Measurements from ENCODE around the gene PER1.
"Not testable (repeated sequence)": the region's sequence is repeated elsewhere in the genome, so short reads cannot be mapped to it uniquely, and the experiment has no call there.

PER1 gene

DNA sequence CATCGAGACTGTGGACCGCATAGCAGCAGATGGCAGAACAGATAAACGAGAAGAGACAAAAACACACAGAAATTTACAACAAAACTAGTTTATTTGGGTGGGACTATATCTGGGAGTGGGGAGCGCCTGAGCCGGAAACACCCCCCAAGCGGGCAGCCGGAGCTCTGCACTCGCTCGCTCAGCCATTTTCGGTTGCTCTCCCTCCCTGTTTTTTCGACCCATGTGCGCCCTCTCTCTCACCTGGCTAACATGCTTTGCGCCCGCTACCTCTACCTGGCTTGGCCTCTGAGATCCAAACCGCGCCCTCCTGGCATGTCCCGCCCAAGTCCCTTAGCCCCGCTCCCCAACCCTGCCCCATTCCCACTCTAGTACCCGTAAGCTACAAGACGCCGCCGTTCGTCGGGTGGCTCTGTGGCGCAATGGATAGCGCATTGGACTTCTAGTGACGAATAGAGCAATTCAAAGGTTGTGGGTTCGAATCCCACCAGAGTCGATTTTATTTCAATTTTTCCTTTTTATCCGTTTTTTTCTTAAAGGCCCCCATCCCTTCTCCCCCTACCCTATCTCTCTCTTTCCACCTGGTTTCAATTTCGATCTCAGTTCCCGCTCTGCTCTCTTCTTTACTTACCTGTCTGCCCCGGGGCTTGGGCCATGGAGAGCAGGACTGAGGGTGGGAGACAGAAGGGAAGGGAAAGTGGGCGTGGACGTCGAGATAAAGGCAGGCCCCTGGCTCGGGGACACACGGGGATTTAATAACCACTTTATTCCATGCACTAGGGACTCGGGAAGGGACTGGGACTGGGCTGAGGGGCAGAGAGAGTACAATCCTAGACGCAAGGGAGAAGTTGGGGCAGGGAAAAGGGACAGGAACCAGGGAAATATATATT, 31.4 kb downstream of the PER1 start:
- DNase-seq: peak; percentile 55

DNA sequence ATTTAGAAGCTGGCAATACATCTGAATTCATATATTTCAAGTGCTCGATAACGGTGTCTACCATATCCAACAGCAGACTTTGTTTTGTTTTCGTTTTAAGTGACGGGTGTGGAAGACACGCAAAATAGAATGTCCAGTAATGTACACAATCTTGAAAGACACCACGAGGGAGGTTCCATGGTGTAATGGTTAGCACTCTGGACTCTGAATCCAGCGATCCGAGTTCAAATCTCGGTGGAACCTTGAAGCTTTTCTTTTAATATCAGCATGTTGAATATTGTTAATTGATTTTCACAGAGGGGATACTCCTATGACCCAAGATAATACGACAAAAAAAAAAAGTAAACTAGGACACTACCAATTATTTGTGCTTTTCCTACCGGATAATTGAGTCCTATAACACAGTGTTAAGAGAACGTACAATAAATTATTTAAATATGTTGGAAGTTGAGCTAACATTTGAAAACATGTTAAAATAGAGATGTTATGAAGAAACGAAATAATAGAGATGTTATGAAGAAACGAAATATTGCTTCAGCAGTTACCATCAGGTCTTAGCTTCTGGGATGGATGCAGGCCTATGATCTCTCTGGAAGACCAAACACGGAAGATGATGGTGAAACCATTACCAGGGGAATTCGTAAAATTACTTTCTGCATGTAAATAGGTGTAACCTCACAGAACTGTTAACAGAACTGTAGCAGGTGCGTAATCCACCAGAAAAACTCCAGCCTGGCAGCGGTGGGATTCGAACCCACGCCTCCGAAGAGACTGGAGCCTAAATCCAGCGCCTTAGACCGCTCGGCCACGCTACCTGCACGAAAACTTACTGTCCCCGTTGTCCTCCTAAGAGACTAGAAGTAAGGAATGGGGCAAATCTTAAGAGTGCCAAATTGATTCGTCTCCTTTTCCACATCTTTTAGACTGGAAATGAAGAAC, 32.4 kb downstream of the PER1 start:
- DNase-seq: peak; percentile 84

DNA sequence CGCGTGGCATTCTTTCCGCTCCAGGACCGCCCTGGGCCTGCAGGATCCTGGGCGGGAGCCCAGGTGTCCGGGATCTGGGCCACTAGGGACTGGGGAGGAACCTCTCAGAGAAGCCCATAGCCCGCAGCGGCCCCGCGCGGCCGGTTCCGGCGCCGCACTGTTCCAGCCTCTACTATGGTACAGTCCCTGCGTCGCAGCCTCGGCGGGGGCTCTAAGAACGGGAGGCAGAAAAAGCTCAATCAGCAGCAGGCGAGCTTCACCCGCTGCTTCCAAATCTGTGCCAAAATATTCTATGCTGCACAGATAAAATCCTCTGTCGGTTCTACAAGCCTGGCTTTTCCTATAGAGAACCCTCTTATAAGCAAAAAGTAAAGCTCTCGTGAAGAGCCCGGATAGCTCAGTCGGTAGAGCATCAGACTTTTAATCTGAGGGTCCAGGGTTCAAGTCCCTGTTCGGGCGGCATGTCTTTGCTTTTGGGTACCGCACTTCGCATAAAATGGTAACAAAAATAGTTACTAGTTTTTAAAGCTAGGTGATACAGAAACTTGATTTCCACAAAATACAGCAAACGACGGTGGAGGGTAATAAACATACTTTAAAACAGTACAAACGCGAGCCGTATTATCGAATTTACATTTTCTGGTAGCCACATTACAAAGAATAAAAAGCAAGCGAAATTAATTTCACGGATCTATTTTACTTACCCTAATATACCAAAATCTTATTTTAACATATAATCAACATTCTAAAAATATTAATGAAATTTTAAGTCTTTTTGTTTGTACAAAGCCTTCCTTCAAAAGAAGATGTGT, 33.2 kb downstream of the PER1 start:
- DNase-seq: peak; percentile 87

DNA sequence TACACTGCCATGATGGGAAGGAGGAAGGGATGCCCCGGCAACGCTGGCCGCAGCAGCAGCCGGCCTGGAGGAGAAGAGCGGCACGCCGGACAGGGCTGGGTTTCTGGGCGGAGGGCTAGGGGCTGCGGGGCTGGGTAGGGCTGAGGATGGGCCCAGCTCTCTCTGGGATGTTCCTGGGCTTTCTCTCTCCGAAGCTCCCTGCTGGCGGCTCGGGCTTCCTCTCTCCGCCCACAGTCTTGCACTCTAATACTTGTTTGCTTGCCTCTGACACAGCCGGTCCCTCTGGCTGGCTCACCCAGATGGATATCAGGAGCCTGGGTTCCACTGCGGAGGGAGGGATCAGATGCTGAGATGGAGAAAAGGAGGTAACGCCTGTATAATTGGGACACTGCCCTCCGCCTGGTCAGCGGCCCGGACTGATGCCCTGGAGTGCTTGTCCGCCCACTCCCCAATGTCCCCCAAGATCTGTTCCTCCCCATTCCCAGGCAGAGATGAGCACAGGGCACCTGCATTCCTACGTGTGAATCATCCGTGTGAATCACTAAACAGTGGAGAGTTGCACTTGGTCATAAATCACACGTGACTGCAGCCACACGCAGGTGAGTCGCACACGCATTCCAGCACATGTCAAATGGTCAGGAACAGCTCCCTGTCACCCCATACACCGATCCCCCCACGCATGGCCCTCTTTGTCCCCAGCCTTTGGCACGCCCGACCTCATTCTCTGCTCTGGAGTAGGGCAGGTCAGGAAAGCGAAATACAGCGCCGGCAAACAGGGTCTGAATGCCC, 34.0 kb downstream of the PER1 start, which contains the start of gene ALOXE3:
Gene ALOXE3, minus strand, starts transcription at position 535 of the 789 bp plus-strand sequence. Its CDS starts 524 bp downstream, at position 11.
- DNase-seq: no peak

DNA sequence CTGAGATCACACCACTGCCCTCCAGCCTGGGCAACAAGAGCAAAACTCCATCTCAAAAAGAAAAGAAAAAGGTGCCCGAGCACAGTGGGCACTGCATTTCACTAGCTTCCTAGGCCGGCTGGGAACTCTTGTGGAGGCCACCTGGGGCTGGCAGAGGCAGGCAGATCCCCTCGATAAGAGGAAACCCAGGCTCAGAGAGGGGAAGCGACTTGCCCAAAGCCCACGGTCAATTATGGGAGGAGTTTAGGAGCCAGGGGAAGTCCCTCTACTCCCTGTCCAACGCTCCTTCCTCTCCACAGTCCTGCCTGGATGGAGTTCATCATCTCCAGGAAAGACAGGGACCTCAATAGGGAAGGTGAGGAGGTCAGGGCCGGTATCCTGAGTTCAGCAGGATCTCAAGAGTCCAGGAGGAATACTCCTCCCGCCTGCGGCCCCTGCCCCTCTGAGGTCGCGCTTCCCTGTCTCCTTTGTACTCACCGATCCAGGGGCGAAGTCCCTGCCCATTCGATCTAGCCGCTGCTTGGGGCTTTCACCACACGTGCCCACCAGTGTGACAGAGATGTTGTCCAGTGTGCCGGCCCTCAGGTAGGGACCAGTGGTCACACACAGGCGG, 34.7 kb downstream of the PER1 start:
- no peak for DNase-seq

DNA sequence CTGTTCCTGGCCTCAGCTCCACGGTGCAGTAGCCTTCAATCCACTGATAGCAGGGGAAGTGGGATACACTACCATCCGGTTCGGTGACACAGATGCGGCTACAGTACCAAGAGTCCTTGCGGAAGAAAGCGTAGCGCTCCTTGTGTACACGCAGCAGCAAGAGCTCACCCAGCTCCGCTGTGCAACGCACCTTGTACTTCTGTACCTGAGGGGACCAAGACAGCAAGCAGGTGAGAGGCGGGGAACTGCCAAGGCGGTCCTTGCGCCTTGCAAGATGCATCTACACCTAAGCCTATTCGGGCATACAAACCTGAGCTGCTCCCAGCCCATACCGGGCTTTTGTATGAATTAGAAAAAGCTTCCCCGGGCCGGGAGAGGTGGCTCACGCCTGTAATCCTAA, 35.4 kb downstream of the PER1 start:
- no peak for DNase-seq

DNA sequence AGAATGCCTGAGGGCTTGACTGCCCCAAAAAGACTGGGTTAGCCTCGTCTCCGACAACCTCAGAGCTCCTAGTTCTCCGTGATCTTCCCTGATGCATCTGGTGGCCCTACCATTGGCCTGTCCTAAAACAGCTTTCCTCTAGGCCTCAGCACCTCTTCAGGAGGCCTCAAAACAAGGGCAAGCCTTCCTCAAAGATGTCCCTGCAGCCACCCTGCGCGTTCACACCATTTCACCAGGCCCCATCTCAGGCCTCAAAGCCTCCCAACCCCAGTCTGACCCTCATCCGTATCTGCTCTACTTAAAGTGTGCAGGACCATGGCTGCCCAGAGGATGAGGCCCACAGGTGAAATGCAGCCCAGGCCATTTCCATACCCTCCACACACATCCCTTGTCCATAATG, 41.3 kb downstream of the PER1 start:
- no peak for DNase-seq

DNA sequence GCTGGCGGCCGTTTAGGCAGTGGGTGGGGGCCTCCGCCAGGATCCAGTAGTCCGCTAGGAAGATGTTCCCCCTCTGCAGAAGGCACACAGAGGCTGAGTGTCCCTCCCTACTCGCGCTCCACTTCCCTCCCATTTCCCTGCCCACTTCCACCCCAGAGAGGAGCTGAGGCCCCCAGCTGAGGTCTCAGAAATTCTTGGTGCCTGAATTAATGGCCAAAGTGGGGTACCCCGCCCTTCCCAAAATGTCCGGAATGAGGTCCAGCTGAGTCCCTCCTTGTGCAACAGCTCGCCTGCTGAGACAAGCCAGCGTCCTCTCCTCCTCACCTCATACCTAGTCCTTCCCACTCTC, 41.8 kb downstream of the PER1 start:
- DNase-seq: no peak

DNA sequence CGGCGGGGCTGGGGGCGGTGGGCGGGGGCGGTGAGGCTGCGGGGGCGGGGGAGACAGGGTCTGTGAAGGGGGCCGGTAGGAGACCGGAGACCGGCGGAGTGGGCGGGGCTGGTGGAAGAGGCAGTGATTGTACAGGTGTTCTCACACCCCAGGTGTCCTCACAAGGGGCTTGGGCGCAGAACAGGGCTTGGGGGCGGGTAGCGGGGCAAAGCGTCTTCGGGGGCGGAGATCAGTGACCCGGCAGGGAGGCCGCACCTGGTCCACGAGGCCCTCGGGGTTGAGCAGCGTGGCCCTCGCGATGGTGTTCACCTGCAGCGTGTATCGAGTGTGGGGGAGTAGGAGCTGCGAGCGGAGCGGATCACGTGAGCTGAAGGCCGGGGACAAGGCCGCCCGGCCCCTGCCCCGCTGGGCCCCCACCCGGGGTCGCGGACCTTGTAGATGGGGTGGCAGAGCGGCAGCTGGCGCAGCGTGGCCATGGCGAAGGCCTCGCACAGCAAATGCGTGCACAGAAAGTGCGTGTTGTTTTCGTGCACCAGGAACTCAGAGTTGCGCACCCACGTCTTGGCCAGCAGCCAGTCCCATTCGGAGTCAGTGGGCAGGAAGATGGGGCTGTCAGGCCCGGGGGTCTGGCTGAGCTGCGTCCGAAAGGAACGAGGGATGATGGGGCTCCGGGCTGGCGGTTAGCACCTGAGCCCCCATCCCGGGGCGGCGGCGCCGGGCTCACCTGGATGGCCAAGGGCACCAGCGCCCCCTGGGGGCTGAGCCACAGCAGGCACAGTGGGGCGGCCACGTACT, 42.3 kb downstream of the PER1 start:
- no peak for DNase-seq

DNA sequence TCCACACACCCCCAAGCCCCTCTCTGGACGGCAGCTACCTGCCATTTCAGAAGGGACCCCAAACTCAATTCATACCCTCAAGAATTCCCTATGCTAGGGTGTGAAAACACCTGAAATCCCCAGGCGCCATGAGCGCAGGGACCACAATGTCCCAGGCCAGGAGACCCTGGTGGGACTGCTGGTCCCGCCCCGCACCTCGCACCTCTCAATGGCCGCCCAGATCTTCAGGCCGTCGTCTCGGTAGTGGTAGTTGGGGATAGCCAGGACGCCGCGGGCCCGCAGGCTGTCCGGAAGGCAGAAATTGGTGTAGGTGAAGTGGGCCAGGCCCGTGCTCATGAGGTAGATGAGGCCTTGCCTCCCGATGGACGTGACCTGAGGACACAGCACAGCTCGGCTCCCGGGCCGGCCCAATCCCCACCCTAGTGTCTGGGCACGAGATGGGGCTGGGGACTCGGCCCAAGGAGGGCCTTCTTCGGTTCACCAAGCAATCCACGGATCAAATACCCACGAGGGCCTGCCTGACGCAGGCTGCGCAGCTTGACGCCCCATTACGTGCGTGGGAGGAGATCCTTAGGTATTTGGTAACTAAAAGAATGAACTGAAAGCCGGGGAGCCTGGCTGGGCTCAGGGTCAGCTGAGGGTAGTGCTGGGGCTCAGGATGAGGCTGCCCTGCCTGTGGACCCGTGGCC, 43.1 kb downstream of the PER1 start:
- no peak for DNase-seq

DNA sequence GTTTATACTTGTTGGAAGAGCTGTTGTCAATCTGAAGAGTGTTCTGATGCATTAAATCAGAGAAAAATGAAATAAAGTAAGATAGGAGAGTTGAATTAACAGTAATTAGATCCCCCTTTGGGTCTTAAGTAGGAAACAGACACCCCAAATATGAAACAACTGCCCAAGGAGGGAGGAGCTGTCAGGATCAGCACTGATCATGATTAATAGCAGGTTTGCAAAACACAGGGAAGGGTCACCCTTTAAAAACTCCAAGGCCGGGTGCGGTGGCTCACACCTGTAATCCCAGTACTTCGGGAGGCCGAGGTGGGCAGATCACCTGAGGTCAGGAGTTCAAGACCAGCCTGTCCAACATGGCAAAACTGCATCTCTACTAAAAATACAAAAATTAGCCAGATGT, 45.2 kb downstream of the PER1 start:
- not testable (repeated sequence) for DNase-seq

DNA sequence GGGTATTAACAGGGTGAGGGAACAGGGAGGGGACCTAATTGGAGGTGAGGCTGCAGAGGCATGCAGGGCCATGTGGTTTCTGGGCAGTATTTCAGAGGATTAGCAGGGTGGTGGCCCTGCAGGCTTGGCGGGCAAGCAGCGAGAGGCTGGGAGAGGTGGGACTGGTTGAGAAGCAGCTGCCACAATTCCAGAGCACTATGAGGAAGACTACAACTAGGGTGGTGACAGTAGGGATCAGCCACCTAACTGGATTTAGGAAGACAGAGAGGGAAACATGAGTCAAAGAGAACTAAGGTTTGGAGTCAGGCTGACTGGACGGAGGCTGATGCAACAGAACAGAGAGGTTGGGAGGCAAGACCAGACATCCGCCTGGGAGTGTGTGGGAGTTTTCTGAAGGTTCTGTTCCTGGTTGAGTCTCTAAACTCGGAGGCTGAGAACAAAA, 46.2 kb downstream of the PER1 start:
- DNase-seq: no peak

DNA sequence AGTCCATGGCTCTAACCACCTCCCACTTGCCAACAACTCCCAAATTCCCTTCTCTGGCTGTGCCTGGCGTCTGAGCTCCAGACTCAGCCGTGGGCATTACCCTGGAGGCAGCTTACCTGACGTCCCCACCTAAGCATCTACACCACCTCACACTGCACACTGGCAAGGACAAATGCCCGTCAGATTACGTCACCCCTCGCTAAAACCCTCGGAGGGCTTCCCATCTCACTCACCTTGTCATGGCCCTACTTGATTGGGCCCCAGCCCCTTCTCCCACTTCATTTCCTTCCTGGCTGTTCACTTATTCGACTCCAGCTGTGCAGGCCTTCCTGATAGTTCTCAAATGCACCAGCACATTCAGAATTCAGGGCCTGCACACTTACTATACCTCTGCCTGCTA, 47.3 kb downstream of the PER1 start:
- no peak for DNase-seq

DNA sequence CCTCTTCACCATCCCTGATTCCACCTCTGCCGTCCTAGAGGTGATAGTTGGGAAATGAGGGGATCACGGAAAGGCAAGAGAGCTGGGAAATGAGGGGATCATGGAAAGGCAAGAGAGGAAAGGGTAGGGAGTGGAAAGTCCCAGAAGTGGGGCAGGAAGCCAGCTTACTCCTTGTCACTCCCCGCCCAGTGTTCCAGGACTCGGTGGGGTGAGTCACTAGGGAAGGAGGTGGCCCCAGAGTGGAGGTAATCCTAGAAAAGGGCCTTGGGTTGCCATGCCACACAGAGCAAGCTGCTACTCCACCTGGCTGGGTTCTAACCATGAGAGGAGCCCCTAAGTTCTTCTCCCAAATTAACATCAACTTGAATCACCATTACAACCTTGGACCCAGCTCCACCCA, 48.7 kb downstream of the PER1 start:
- DNase-seq: no peak

DNA sequence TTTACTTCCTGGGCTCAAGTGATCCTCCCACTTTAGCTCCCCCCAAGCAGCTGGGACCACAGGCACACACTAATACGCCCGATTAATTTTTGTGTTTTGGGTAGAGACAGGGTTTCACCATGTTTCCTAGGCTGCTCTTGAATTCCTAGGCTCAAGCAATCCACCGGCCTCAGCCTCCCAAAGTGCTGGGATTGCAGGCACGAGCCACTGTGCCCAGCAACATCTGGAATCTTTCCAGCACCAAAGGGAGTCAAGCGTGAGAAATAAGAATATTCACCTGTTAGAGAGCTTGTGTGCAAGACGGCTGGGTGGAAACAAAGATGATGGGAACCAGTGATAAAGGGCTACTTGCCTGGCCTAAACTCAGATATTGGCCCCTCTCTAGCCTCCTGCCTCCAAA, 50.5 kb downstream of the PER1 start:
- no peak for DNase-seq

DNA sequence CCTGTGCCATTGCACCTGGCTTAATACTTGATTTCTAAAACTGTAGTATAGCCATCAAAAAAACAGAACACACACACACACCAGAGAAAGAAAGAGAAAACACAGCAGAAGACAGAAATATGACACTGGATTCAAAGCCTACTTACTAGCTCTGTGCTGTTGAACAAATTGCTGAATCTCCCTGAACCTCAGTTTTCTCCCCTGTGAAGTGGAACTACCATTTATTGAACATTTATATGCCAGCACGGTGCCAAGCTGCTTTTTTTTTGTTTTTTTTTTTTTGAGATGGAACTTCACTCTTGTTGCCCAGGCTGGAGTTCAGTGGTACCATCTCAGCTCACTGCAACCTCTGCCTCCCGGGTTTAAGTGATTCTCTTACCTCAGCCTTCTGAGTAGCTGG, 51.4 kb downstream of the PER1 start:
- DNase-seq: no peak

DNA sequence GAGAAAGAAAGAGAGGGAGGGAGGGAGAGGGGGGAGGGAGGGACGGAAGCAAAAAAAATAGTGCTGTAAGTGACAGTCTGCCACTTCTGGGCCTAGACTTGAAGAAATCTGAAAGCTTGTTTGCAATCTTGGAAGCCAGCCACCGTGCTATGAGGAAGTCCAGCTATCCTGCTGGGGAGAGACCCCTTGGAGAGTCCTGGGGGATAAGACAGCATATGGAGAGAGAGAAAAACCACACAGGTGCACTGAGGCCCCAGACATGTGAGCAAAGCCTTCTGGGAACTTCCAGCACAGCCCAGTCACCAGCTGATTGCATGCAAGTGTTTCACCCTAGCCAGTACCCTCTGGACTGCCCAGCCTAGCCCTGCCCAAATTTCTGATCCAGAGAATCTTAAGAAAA, 52.1 kb downstream of the PER1 start:
- DNase-seq: no peak

DNA sequence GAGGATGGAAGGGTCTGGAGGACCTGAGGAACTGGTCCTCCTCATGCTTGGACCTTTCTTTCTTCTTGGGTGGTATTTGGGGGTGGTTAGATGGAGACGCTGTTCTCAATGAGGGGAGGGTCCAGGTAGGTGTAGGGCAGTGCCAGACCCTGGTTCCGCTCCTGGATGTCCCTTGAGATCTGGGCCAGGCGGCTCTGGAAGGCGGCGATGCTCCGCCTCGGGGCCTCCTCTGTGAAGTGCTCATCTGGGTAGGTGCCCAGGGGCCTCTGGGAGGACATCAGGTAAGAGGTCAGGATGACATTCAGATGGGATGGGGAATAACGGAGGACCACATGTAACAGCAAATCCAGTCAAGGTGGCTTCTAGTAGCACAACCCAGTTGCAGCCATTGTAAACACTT, 55.7 kb downstream of the PER1 start:
- DNase-seq: no peak

DNA sequence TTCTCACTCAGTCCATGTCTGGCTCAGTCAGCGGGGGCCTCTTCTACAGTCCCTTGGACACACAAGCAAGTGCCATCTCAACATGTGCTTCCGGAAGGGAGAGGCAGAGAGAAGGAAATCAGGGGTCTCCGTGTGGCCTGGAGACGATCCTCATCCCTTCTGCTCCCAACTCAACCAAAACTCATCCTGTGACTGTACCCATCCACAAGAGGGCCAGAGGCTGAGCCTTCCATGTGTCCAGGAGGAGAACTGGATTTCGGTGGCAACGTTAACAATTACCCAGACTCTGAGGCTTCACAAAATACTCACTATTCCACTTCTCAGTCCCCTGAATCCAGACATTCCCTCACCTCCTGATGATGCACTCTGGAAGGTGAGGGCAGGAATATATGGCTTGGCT, 56.8 kb downstream of the PER1 start:
- no peak for DNase-seq

DNA sequence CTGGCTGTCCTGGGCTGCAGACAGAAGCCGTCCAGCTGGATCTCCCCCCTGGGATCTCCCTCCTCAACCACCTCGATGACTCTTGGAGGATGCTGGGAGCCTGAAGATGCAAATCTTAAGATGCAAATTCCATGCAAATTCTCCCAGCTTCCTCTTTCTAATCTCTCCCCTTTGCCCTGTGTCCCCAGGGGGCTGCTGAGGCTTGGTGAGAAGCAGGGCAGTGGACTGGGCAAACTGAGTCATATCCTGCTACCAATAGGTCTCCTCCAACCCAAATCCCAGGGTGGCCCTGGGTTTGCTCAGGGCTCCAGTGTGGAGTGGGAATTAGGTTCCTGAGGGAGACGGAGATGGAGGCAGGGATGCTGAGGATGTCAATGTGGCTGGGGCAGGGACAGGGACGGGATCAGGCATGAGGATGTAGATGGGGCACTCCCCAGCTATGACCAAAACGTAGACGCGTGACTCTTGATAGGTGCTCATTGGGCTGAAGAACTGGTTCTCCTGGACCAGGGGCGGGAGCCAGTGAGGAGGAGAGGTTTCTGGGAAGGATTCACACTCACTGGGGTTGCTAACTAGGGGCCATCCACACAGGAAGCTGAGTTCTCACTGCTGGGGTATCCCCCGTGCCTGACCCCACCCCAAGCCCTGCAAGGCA, 61.0 kb downstream of the PER1 start:
- DNase-seq: no peak
